ENCODE results near the gene RANBP10. TPM values are rescaled to one million over a fixed set of nuclear protein-coding genes. Genes with fewer than 3 reads are reported as not detected.
"Not testable (repeated sequence)": the region's sequence is repeated elsewhere in the genome, so short reads cannot be mapped to it uniquely, and the experiment has no call there.

Gene RANBP10
- total RNA-seq, 2 donors from 2014 or later = 11.1 to 22.8 TPM

- no peak overlapping the region for H3K27ac ChIP-seq
- no peak for DNase-seq (ENCODE audit: low spot score)
- intact Hi-C loops (cut with DNase I) = no loop called here
- no peaks in the 10 kb centered on the region for H3K36me3 ChIP-seq
- H3K4me3 ChIP-seq = no peak overlapping the region
- WGBS = 63% methylated on average over 3 of the region's 3 CpGs
- H3K9me3 ChIP-seq = no peaks in the 10 kb centered on the region
- TF ChIP-seq, protein P1, sequence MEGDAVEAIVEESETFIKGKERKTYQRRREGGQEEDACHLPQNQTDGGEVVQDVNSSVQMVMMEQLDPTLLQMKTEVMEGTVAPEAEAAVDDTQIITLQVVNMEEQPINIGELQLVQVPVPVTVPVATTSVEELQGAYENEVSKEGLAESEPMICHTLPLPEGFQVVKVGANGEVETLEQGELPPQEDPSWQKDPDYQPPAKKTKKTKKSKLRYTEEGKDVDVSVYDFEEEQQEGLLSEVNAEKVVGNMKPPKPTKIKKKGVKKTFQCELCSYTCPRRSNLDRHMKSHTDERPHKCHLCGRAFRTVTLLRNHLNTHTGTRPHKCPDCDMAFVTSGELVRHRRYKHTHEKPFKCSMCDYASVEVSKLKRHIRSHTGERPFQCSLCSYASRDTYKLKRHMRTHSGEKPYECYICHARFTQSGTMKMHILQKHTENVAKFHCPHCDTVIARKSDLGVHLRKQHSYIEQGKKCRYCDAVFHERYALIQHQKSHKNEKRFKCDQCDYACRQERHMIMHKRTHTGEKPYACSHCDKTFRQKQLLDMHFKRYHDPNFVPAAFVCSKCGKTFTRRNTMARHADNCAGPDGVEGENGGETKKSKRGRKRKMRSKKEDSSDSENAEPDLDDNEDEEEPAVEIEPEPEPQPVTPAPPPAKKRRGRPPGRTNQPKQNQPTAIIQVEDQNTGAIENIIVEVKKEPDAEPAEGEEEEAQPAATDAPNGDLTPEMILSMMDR (IDR thresholded peaks at IDR 0.05) = no peak
- TF ChIP-seq POLR2AphosphoS5 (IDR thresholded peaks at IDR 0.05) = no peak
- TF ChIP-seq POLR2A (IDR thresholded peaks at IDR 0.05) = no peak
- H3K27me3 ChIP-seq (replicated peaks; ENCODE audit: insufficient read depth) = no peaks in the 10 kb centered on the region
- H3K4me1 ChIP-seq (replicated peaks) = no peaks in the 10 kb centered on the region
These were observed 48.4 kb downstream of the RANBP10 start for GRCh38 chr16:67758006-67758405.

DNA sequence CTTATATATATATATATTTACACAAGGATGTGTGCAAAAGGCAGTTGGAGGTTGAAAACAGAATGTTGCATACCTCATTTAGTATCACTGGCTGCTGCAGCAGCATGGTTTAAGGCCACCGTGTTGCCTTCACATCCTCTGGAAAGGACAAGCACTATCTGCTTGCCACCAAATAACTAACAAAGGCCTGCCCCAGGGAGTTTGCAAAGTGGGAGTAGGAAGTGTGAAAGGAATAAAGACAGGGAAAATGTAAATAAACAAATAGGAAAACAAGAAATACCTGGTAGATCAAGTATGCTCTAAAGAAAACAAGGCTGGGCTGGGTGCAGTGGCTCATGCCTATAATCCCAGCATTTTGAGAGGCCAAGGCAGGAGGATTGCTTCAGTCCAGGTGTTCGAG, 53.7 kb downstream of the RANBP10 start:
- no peaks in the 10 kb centered on the region for H3K9me3 ChIP-seq
- intact Hi-C loops (cut with DNase I) = no loop called here
- no peaks in the 10 kb centered on the region for H3K27me3 ChIP-seq (replicated peaks; ENCODE audit: insufficient read depth)
- TF ChIP-seq, protein P1 (IDR thresholded peaks at IDR 0.05) = no peak
- TF ChIP-seq POLR2A (IDR thresholded peaks at IDR 0.05) (no peak), POLR2AphosphoS5 (IDR thresholded peaks at IDR 0.05) (no peak)
- 72% methylated on average over 2 of the region's 2 CpGs for WGBS
- no peak for DNase-seq (ENCODE audit: low spot score)
- no peaks in the 10 kb centered on the region for H3K36me3 ChIP-seq
- H3K27ac ChIP-seq = no peak overlapping the region
- H3K4me3 ChIP-seq = no peak overlapping the region
- no peaks in the 10 kb centered on the region for H3K4me1 ChIP-seq (replicated peaks)

- H3K27ac ChIP-seq; intact Hi-C loops (cut with DNase I); H3K36me3 ChIP-seq; H3K27me3 ChIP-seq (replicated peaks; ENCODE audit: insufficient read depth); DNase-seq (ENCODE audit: low spot score); H3K4me1 ChIP-seq (replicated peaks); H3K9me3 ChIP-seq; H3K4me3 ChIP-seq: not testable (repeated sequence)
- 98% methylated on average over 3 of the region's 3 CpGs for WGBS
These were observed 55.0 kb downstream of the RANBP10 start for GRCh38 chr16:67751331-67751730.

DNA sequence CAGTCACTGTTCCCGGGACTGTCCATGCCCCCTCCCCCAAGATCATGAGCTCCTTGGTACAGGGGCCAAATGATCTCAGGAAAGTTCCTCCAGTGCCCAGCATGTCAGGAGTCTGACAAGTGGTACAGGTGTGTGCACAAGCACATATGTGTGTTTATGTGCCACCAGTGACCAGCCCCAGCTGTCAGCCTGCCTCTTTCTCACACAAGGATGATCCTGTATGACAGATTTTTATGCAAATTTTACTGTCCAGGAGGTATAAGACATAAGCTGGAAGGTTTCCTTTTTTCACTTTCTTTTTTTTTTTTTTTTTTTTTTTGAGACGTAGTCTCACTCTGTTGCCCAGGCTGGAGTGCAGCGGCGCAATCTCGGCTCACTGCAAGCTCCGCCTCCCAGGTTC, 55.9 kb downstream of the RANBP10 start:
- Histone ChIP-seq H3K27ac (no peak overlapping the region), H3K36me3 (no peaks in the 10 kb centered on the region), H3K9me3 (no peaks in the 10 kb centered on the region), H3K27me3 (replicated peaks; ENCODE audit: insufficient read depth) (no peaks in the 10 kb centered on the region), H3K4me1 (replicated peaks) (no peaks in the 10 kb centered on the region), H3K4me3 (no peak overlapping the region)
- no peak for TF ChIP-seq POLR2AphosphoS5 (IDR thresholded peaks at IDR 0.05)
- TF ChIP-seq POLR2A (IDR thresholded peaks at IDR 0.05) = no peak
- TF ChIP-seq, protein P1 (IDR thresholded peaks at IDR 0.05) = no peak
- DNase-seq (ENCODE audit: low spot score) = no peak
- 97% methylated on average over 6 of the region's 6 CpGs for WGBS
- intact Hi-C loops (cut with DNase I) = no loop called here

- WGBS = 94% methylated on average over 3 of the region's 3 CpGs
- intact Hi-C loops (cut with DNase I) = no loop called here
- H3K27ac ChIP-seq = no peak overlapping the region
- DNase-seq (ENCODE audit: low spot score) = no peak
- H3K36me3 ChIP-seq = no peaks in the 10 kb centered on the region
- no peaks in the 10 kb centered on the region for H3K4me1 ChIP-seq (replicated peaks)
- no peak for TF ChIP-seq POLR2AphosphoS5 (IDR thresholded peaks at IDR 0.05)
- no peak for TF ChIP-seq POLR2A (IDR thresholded peaks at IDR 0.05)
- TF ChIP-seq, protein P1 (IDR thresholded peaks at IDR 0.05) = no peak
- H3K9me3 ChIP-seq = no peaks in the 10 kb centered on the region
- no peak overlapping the region for H3K4me3 ChIP-seq
- H3K27me3 ChIP-seq (replicated peaks; ENCODE audit: insufficient read depth) = no peaks in the 10 kb centered on the region
These were observed 56.8 kb downstream of the RANBP10 start for GRCh38 chr16:67749436-67750078.
